K562 (cell line): Measurements from ENCODE around the gene AICDA. TPM values are rescaled to one million over a fixed set of nuclear protein-coding genes. Genes with fewer than 3 reads are reported as not detected.

ENCODE experiments used
- ATAC-seq: fragments of 200-7000 bp; cut with Tn5 transposase; 3 replicates; pipeline ENCODE4 v1.9.1; 2020; ENCODE audit warnings: moderate library complexity
- BruUV-seq: library from RNA; stranded (reverse); fragments of 400-500 nt; replicated peaks from 2 replicates; lab custom pipeline; 2021; lab: Mats Ljungman, UMichigan
- CTCF ChIA-PET: fragments of 300-600 bp; formaldehyde crosslinking; extraction: SDS; loops from one replicate; lab custom pipeline; 2021; ENCODE audit warnings: low intra/inter-chr PET ratio; lab: Yijun Ruan, JAX
- POLR2A ChIA-PET: fragments of 300-600, 350-650 bp; sonication (Branson Sonifier 250); formaldehyde crosslinking; extraction: SDS; loops from one replicate; lab custom pipeline; 2021; ENCODE audit warnings: antibody characterized with exemption, inconsistent platforms; lab: Yijun Ruan, JAX
- DNase-seq, 4 experiments: peaks; one replicate each; pipeline versions ENCODE4 v3.0.0 to v3.0.0-alpha.2; 2011 to 2018; ENCODE audit warnings: low spot score in 3 of 4, mixed read lengths in 3 of 4; ENCODE audit errors: extremely low read depth in 1 of 4
- FAIRE-seq: peaks from 2 replicates; lab custom pipeline; 2011; peaks lifted over from hg19 to GRCh38; lab: Jason Lieb, UNC
- H2AFZ ChIP-seq: 2 replicates; pipeline ENCODE4 v1.6.0; 2011; ENCODE audit warnings: low read depth, low read length, control low read depth, inconsistent platforms
- H3K27ac ChIP-seq: fragments of 200-600 bp; 3 replicates; pipeline ENCODE4 v1.8.0; 2011; ENCODE audit warnings: low read depth, mild to moderate bottlenecking, control low read depth, inconsistent platforms, low read length, moderate library complexity, mixed read lengths; ENCODE audit errors: extremely low read depth
- H3K27me3 ChIP-seq, 2 experiments: fragments of 300-600 bp in 1 of 2; 2 replicates in 1 of 2; 3 replicates in 1 of 2; pipeline versions ENCODE4 v1.6.0 to v1.8.0; 2011; ENCODE audit warnings: inconsistent platforms in 2 of 2, low read length in 2 of 2, mild to moderate bottlenecking in 1 of 2, mixed read lengths in 1 of 2, moderate library complexity in 1 of 2; ENCODE audit not compliant: control insufficient read depth in 2 of 2, insufficient read depth in 2 of 2
- H3K36me3 ChIP-seq: fragments of 300-600 bp; 3 replicates; pipeline ENCODE4 v1.8.0; 2011; ENCODE audit warnings: mild to moderate bottlenecking, low read length, inconsistent platforms; ENCODE audit not compliant: control insufficient read depth, insufficient read depth
- H3K4me1 ChIP-seq, 2 experiments: fragments of 200-600 bp in 1 of 2; replicated peaks in 1 of 2; 2 replicates in 1 of 2; 3 replicates in 1 of 2; pipeline versions ENCODE4 v1.5.1 to v1.8.0; 2011; ENCODE audit warnings: inconsistent platforms in 2 of 2, low read length in 2 of 2, mild to moderate bottlenecking in 1 of 2, mixed read lengths in 1 of 2, moderate library complexity in 1 of 2; ENCODE audit not compliant: control insufficient read depth in 2 of 2, insufficient read depth in 2 of 2
- H3K4me2 ChIP-seq: 2 replicates; pipeline ENCODE4 v1.6.1; 2011; ENCODE audit warnings: low read length, control low read depth, inconsistent platforms, mixed read lengths; ENCODE audit not compliant: insufficient read depth
- H3K4me3 ChIP-seq: fragments of 200-600 bp; sonication (generic), shearing (Covaris generic); 2 replicates; pipeline ENCODE4 v1.5.1; 2016; ENCODE audit warnings: control low read depth, inconsistent platforms
- H3K79me2 ChIP-seq: fragments of 200-600 bp; 3 replicates; pipeline ENCODE4 v1.8.0; 2011; ENCODE audit warnings: low read length, inconsistent platforms; ENCODE audit not compliant: control insufficient read depth, insufficient read depth
- H3K9ac ChIP-seq, 2 experiments: 2 replicates each; pipeline versions ENCODE4 v1.6.0 to v1.6.1; 2011; ENCODE audit warnings: low read depth in 2 of 2, low read length in 2 of 2, control low read depth in 1 of 2, inconsistent platforms in 1 of 2, mild to moderate bottlenecking in 1 of 2, mixed read lengths in 1 of 2; ENCODE audit not compliant: insufficient read depth in 1 of 2
- H3K9me1 ChIP-seq: one replicate; pipeline ENCODE4 v1.6.0; 2011; ENCODE audit warnings: inconsistent platforms, mild to moderate bottlenecking, low read length, moderate library complexity; ENCODE audit not compliant: control insufficient read depth, insufficient read depth
- H3K9me3 ChIP-seq: replicated peaks from 2 replicates; pipeline ENCODE4 v1.5.1; 2011; ENCODE audit warnings: low read depth, low read length, inconsistent platforms; ENCODE audit not compliant: control insufficient read depth, insufficient read depth
- H4K20me1 ChIP-seq: replicated peaks from 2 replicates; pipeline ENCODE4 v1.6.1; 2011; ENCODE audit warnings: low read length, inconsistent platforms, mixed read lengths; ENCODE audit not compliant: control insufficient read depth, insufficient read depth
- CHCHD3 ChIP-seq: fragments of 250-450 bp; sonication (Bioruptor Pico); IDR thresholded peaks from 2 replicates; pipeline ENCODE4 v2.1.2; 2022; ENCODE audit warnings: mild to moderate bottlenecking
- CTCF ChIP-seq, 3 experiments: IDR thresholded peaks in 2 of 3; conservative IDR thresholded peaks in 1 of 3; 2 replicates each; pipeline ENCODE4 v1.5.1; 2011 to 2012; ENCODE audit warnings: low read length in 3 of 3, mild to moderate bottlenecking in 3 of 3, control low read depth in 2 of 3, improper control_type of control experiment in 1 of 3, inconsistent platforms in 1 of 3, low read depth in 1 of 3, mixed read lengths in 1 of 3, moderate library complexity in 1 of 3; ENCODE audit not compliant: insufficient read depth in 2 of 3
- WGBS: fragments of 100-300 bp; shearing (Covaris generic); methylation state at CpG from one replicate; pipeline ENCODE4 v1.1.6; 2016; ENCODE audit warnings: low coverage, mixed read lengths; ENCODE audit not compliant: insufficient coverage; ENCODE audit errors: missing lambda C conversion rate; 5-methylcytosine and 5-hydroxymethylcytosine counted together
- in situ Hi-C: fragments of 300-500 bp; cut with MboI; formaldehyde crosslinking; loops from 4 replicates; pipeline ENCODE4 v1.15.0; 2018; ENCODE audit warnings: inconsistent platforms, mixed read lengths
- intact Hi-C: fragments of 100-400 bp; cut with micrococcal nuclease; formaldehyde crosslinking; loops from 2 replicates; pipeline ENCODE4 v1.14.2; 2022
- polyA plus RNA-seq, 8 experiments: library from polyadenylated mRNA; depleted of rRNA in 4 of 8; stranded (reverse) in 5 of 8; unstranded in 3 of 8; fragments of >200 nt; fragmentation: Nextera tagmentation in 2 of 8; fragmentation: Illumina TruSeq in 1 of 8; extraction: Ambion mirVana in 2 of 8; extraction: Trizol in 1 of 8; gene quantifications; 2 replicates each; pipeline versions ENCODE4 v1.2.1 to v1.2.3, GENCODE V29; 2011 to 2014; ENCODE audit warnings: inconsistent platforms in 1 of 8, missing spikeins in 1 of 8
- total RNA-seq, 7 experiments: library from RNA; depleted of rRNA in 6 of 7; stranded (reverse); fragments of >200 nt in 6 of 7; fragmentation: Illumina TruSeq in 2 of 7; extraction: Trizol in 2 of 7; gene quantifications; 2 replicates each; pipeline versions ENCODE4 v1.2.1 to v1.2.3, GENCODE V29; 2011 to 2021; ENCODE audit warnings: low replicate concordance in 1 of 7

AICDA gene
- total and polyA plus RNA-seq, 9 of the 15 experiments (the other 6 are each of a cell fraction or from before 2014, with no cell fraction given) = not detected

GRCh38 chr12:8603856-8604255 lies 8.8 kb downstream of the AICDA start:
- ATAC-seq = no peak; the same call in 2 of the 3 replicates
- POLR2A ChIA-PET = no interaction called here

More at GRCh38 chr12:8603856-8604255, 8.8 kb downstream of the AICDA start:
- H3K27me3 ChIP-seq = peaks cover 9% of the 10 kb centered on the region in 2 experiments
- no TSS peak for BruUV-seq
- no peaks in the 10 kb centered on the region for H3K36me3 ChIP-seq
- no peak overlapping the region for H3K9ac ChIP-seq
- H4K20me1 ChIP-seq = no peaks in the 10 kb centered on the region
- no peak overlapping the region for H3K27ac ChIP-seq
- intact Hi-C loops = no loop called here
- H3K9me3 ChIP-seq = no peaks in the 10 kb centered on the region
- FAIRE-seq (no peak), DNase-seq (peak in 1 of 4 experiments; percentile 10)
- in situ Hi-C loops = no loop called here
- no peak overlapping the region for H2AFZ ChIP-seq
- H3K4me1 ChIP-seq = peaks cover 0 to 4% of the 10 kb centered on the region in 2 experiments; a peak in 2 of 5 replicates
- no peak overlapping the region for H3K4me3 ChIP-seq
- H3K9me1 ChIP-seq = no peaks in the 10 kb centered on the region
- H3K79me2 ChIP-seq = no peaks in the 10 kb centered on the region
- CTCF ChIA-PET = no interaction called here
- TF ChIP-seq CHCHD3 (CRISPR knock-in tag) = no peak
- TF ChIP-seq CTCF (IDR thresholded peaks at IDR 0.05 in 2 of 3, conservative IDR thresholded peaks at IDR 0.05 in 1 of 3; ENCODE audit: insufficient read depth in 2 of 3, low read depth in 1 of 3, low read length in 3 of 3) = peak in 2 of 3 experiments; percentile 26 to 29; a peak in 2 of 6 replicates
- H3K4me2 ChIP-seq = no peak overlapping the region
- WGBS = 0% methylated on average over 3 of the region's 3 CpGs
